HCT116 (cell line): ENCODE measurements around the gene MEI1.

ENCODE experiments used
- CEBPB ChIP-seq: IDR thresholded peaks from 2 replicates; pipeline ENCODE4 v1.6.1; 2012; ENCODE audit warnings: low read depth
- FOSL1 ChIP-seq: IDR thresholded peaks from 2 replicates; pipeline ENCODE4 v1.6.1; 2012; ENCODE audit warnings: low read depth
- JUND ChIP-seq: IDR thresholded peaks from 2 replicates; pipeline ENCODE4 v1.6.1; 2012
- POLR2A ChIP-seq: IDR thresholded peaks from 2 replicates; pipeline ENCODE4 v1.7.0; 2011; ENCODE audit warnings: borderline replicate concordance; ENCODE audit not compliant: insufficient read depth, insufficient read length; ENCODE audit errors: extremely low read depth
- RAD21 ChIP-seq: IDR thresholded peaks from 2 replicates; pipeline ENCODE4 v1.6.1; 2012; ENCODE audit warnings: low read depth, mild to moderate bottlenecking
- SP1 ChIP-seq: IDR thresholded peaks from 2 replicates; pipeline ENCODE4 v1.6.1; 2012; ENCODE audit warnings: low read depth
- YY1 ChIP-seq: IDR thresholded peaks from 2 replicates; pipeline ENCODE4 v1.6.1; 2011; ENCODE audit warnings: low read length, low read depth, moderate library complexity, mild to moderate bottlenecking; ENCODE audit not compliant: insufficient replicate concordance; ENCODE audit errors: extremely low read depth
- ZNF274 ChIP-seq: fragments of 200-500 bp; sonication (Bioruptor generic); IDR thresholded peaks from 2 replicates; pipeline ENCODE4 v1.6.1; 2014; ENCODE audit warnings: mild to moderate bottlenecking, low read depth, low read length, inconsistent platforms
- TF ChIP-seq, protein P1 (sequence below), 3 experiments: fragments of 200-600 bp in 1 of 3; sonication (generic) in 1 of 3; IDR thresholded peaks in 2 of 3; conservative IDR thresholded peaks in 1 of 3; 2 replicates each; pipeline ENCODE4 v1.5.1; 2012 to 2017; ENCODE audit warnings: low read depth in 2 of 3, low read length in 2 of 3, antibody characterized with exemption in 1 of 3, borderline replicate concordance in 1 of 3, control low read depth in 1 of 3, mild to moderate bottlenecking in 1 of 3, mixed read lengths in 1 of 3, mixed run types in 1 of 3, moderate library complexity in 1 of 3; ENCODE audit not compliant: insufficient read depth in 1 of 3
- TF ChIP-seq, protein P2 (sequence below): IDR thresholded peaks from 2 replicates; pipeline ENCODE4 v1.6.1; 2012
- TF ChIP-seq, protein P3 (sequence below): IDR thresholded peaks from 2 replicates; pipeline ENCODE4 v1.6.1; 2012
- TF ChIP-seq, protein P4 (sequence below): IDR thresholded peaks from 2 replicates; pipeline ENCODE4 v1.6.1; 2012; ENCODE audit warnings: low read depth

DNA sequence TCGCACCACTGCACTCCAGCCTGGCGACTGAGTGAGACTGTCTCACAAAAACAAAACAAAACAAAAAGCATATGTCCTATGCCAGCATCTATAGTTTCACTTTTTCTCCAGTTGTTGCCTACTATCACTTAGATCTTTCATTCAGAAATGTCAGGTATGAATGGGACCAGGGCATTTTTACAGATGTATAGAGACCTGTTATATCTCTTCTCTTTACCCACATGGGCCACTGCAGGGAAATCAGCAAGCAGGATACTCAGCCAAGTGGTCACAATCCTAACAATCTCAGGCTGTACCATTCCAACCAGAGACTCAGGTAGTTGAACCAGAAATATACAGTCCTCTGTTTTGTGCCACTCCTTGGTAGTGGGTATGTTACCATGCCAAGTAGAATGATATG is 117.6 kb downstream of the MEI1 start:
- no peak for TF ChIP-seq POLR2A
- TF ChIP-seq, protein P1, sequence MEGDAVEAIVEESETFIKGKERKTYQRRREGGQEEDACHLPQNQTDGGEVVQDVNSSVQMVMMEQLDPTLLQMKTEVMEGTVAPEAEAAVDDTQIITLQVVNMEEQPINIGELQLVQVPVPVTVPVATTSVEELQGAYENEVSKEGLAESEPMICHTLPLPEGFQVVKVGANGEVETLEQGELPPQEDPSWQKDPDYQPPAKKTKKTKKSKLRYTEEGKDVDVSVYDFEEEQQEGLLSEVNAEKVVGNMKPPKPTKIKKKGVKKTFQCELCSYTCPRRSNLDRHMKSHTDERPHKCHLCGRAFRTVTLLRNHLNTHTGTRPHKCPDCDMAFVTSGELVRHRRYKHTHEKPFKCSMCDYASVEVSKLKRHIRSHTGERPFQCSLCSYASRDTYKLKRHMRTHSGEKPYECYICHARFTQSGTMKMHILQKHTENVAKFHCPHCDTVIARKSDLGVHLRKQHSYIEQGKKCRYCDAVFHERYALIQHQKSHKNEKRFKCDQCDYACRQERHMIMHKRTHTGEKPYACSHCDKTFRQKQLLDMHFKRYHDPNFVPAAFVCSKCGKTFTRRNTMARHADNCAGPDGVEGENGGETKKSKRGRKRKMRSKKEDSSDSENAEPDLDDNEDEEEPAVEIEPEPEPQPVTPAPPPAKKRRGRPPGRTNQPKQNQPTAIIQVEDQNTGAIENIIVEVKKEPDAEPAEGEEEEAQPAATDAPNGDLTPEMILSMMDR (IDR thresholded peaks at IDR 0.05 in 2 of 3, conservative IDR thresholded peaks at IDR 0.05 in 1 of 3; ENCODE audit: borderline replicate concordance in 1 of 3, insufficient read depth in 1 of 3, low read depth in 2 of 3, low read length in 2 of 3): no peak
- no peak for TF ChIP-seq YY1
- TF ChIP-seq, protein P2, sequence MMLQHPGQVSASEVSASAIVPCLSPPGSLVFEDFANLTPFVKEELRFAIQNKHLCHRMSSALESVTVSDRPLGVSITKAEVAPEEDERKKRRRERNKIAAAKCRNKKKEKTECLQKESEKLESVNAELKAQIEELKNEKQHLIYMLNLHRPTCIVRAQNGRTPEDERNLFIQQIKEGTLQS: no peak
- TF ChIP-seq ZNF274: no peak
- TF ChIP-seq SP1: no peak
- no peak for TF ChIP-seq CEBPB
- TF ChIP-seq, protein P3, sequence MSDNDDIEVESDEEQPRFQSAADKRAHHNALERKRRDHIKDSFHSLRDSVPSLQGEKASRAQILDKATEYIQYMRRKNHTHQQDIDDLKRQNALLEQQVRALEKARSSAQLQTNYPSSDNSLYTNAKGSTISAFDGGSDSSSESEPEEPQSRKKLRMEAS: no peak
- TF ChIP-seq RAD21: no peak
- no peak for TF ChIP-seq JUND
- TF ChIP-seq FOSL1: no peak
- TF ChIP-seq, protein P4, sequence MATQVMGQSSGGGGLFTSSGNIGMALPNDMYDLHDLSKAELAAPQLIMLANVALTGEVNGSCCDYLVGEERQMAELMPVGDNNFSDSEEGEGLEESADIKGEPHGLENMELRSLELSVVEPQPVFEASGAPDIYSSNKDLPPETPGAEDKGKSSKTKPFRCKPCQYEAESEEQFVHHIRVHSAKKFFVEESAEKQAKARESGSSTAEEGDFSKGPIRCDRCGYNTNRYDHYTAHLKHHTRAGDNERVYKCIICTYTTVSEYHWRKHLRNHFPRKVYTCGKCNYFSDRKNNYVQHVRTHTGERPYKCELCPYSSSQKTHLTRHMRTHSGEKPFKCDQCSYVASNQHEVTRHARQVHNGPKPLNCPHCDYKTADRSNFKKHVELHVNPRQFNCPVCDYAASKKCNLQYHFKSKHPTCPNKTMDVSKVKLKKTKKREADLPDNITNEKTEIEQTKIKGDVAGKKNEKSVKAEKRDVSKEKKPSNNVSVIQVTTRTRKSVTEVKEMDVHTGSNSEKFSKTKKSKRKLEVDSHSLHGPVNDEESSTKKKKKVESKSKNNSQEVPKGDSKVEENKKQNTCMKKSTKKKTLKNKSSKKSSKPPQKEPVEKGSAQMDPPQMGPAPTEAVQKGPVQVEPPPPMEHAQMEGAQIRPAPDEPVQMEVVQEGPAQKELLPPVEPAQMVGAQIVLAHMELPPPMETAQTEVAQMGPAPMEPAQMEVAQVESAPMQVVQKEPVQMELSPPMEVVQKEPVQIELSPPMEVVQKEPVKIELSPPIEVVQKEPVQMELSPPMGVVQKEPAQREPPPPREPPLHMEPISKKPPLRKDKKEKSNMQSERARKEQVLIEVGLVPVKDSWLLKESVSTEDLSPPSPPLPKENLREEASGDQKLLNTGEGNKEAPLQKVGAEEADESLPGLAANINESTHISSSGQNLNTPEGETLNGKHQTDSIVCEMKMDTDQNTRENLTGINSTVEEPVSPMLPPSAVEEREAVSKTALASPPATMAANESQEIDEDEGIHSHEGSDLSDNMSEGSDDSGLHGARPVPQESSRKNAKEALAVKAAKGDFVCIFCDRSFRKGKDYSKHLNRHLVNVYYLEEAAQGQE: no peak
